Transverse colon (tissue), 4 donors: ENCODE results near the gene JSRP1. TPM values are rescaled to one million over a fixed set of nuclear protein-coding genes. Genes with fewer than 3 reads are reported as not detected.

ENCODE experiments used
- DNase-seq: peaks from one replicate; pipeline ENCODE4 v3.0.0-alpha.2; 2019
- H3K27ac ChIP-seq, 4 donors: fragments of 200-600 bp; sonication (generic); 2 replicates each; pipeline ENCODE4 v1.5.1; 2016 to 2018; ENCODE audit warnings: inconsistent platforms in 4 of 4
- H3K27me3 ChIP-seq: fragments of 200-600 bp; sonication (generic); 2 replicates; pipeline ENCODE4 v1.5.1; 2017; ENCODE audit warnings: inconsistent platforms
- H3K36me3 ChIP-seq, 4 donors: fragments of 200-600 bp; sonication (generic); 2 replicates each; pipeline ENCODE4 v1.5.1; 2017 to 2019; ENCODE audit warnings: inconsistent platforms in 4 of 4
- H3K4me1 ChIP-seq, 4 donors: fragments of 200-600 bp; sonication (generic); 2 replicates each; pipeline ENCODE4 v1.5.1; 2017 to 2020; ENCODE audit warnings: inconsistent platforms in 4 of 4
- H3K4me3 ChIP-seq, 4 donors: fragments of 200-600 bp; sonication (generic); 1 replicate in 1 of 4; 2 replicates in 3 of 4; pipeline versions ENCODE4 v1.5.1 to v1.6.1; 2017 to 2019; ENCODE audit warnings: inconsistent platforms in 4 of 4
- H3K9me3 ChIP-seq, 2 donors: fragments of 200-600 bp; sonication (generic); 2 replicates each; pipeline ENCODE4 v1.5.1; 2017 to 2019; ENCODE audit warnings: inconsistent platforms in 2 of 2
- EP300 ChIP-seq: sonication (generic); formaldehyde crosslinking; IDR thresholded peaks from one replicate; pipeline ENCODE4 v1.6.1; 2017; ENCODE audit warnings: antibody characterized with exemption, low read depth
- POLR2A ChIP-seq: fragments of 450-650 bp; IDR thresholded peaks from one replicate; pipeline ENCODE4 v1.6.1; 2016; ENCODE audit warnings: antibody characterized with exemption, mild to moderate bottlenecking, moderate library complexity
- POLR2AphosphoS5 ChIP-seq, 3 donors: sonication (generic); formaldehyde crosslinking; IDR thresholded peaks; one replicate each; pipeline ENCODE4 v1.6.1; 2016; ENCODE audit warnings: antibody characterized with exemption in 3 of 3
- WGBS, 2 donors: methylation state at CpG; one replicate each; pipeline ENCODE4 v1.1.5; 2018; ENCODE audit warnings: low coverage in 1 of 2; 5-methylcytosine and 5-hydroxymethylcytosine counted together
- in situ Hi-C, 4 donors: fragments of 200-750 bp; cut with MboI; loops; one replicate each; pipeline versions ENCODE4 v1.15.0 to v1.15.1; 2017; ENCODE audit warnings: low sequenced_read_pairs in 3 of 4, low pct_ligation_motif_present in 1 of 4, low pct_unique_long_range_greater_than_20kb in 1 of 4
- intact Hi-C: fragments of 100-400 bp; cut with DNase I; formaldehyde crosslinking; loops from one replicate; pipeline ENCODE4 v1.15.1; 2023; ENCODE audit warnings: low total_unique reads
- total RNA-seq, 4 donors: library from RNA; depleted of rRNA; stranded (reverse); fragments of >200 nt; gene quantifications; one replicate each; pipeline ENCODE4 v1.1.0, GENCODE V29; 2016
- TF ChIP-seq, protein P1 (sequence below), 5 experiments: fragments of 200-600 bp in 3 of 5; fragments of 450-650 bp in 2 of 5; sonication (generic) in 3 of 5; IDR thresholded peaks; 1 replicate in 2 of 5; 2 replicates in 3 of 5; pipeline ENCODE4 v1.5.1; 2016 to 2017; ENCODE audit warnings: antibody characterized with exemption in 5 of 5, inconsistent platforms in 3 of 5, mild to moderate bottlenecking in 2 of 5, moderate library complexity in 1 of 5

The JSRP1 gene
- total RNA-seq, 4 donors from 2014 or later: 5.6 TPM; not detected in 3

DNA sequence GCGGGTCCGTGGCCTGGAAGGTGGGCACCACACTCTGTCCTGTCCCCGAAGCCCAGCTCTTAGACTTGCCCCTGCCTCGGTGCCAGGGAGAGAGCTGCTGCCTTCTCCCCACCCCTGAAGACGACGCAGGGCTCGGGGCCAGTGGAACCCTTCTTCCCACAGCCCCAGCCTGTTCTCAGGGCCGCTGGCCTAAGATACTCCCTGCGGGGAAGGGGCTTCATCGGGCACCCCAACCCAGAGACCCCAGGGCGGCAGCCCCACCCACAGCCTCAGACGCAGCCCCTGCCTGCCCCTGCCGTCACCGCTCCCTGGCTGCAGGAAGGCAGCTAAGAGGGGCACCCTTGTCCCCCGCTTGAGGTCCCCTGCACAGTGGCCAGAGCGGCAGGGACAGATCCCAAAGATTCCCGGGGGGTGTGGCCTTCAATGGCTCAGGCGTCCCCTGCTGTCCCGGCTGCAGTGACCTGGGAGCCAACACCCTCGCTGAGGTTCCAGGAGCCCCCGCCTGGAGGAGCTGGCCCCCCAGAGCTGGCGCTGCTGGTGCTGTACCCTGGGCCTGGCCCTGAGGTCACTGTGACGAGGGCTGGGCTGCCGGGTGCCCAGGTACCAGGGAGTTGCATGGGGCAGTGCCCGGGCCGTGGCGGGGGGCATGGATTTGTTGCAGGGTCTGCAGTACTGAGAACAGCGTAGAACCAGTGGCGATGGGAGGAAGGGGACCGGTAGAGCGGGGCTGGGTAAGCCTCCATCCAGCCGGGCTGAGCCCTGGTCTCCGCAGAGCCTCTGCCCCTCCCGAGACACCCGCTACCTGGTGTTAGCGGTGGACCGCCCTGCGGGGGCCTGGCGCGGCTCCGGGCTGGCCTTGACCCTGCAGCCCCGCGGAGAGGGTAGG is 6.1 kb downstream of the JSRP1 start:
- 21% methylated on average over 36 of the region's 43 CpGs; no CpG with 5 or more reads in 1 of the 2 donors for WGBS, 2 donors
- peaks cover 0 to 30% (median 15%) of the 10 kb centered on the region in 4 donors for H3K36me3 ChIP-seq
- in situ Hi-C loops (loop anchor here in 1 of 4 donors (25.0 kb wide), 1 partner anchor 88 kb away; the partner anchor contains the start of genes AP3D1 and DOT1L), intact Hi-C loops (no loop called here)
- peaks cover 56% of the 10 kb centered on the region for H3K27me3 ChIP-seq
- H3K27ac ChIP-seq: no peak overlapping the region
- no peak overlapping the region for H3K4me3 ChIP-seq
- no peaks in the 10 kb centered on the region for H3K9me3 ChIP-seq
- no peak for DNase-seq
- TF ChIP-seq, protein P1, sequence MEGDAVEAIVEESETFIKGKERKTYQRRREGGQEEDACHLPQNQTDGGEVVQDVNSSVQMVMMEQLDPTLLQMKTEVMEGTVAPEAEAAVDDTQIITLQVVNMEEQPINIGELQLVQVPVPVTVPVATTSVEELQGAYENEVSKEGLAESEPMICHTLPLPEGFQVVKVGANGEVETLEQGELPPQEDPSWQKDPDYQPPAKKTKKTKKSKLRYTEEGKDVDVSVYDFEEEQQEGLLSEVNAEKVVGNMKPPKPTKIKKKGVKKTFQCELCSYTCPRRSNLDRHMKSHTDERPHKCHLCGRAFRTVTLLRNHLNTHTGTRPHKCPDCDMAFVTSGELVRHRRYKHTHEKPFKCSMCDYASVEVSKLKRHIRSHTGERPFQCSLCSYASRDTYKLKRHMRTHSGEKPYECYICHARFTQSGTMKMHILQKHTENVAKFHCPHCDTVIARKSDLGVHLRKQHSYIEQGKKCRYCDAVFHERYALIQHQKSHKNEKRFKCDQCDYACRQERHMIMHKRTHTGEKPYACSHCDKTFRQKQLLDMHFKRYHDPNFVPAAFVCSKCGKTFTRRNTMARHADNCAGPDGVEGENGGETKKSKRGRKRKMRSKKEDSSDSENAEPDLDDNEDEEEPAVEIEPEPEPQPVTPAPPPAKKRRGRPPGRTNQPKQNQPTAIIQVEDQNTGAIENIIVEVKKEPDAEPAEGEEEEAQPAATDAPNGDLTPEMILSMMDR (IDR thresholded peaks at IDR 0.05): no peak
- peak in 1 of 3 donors; percentile 17 for TF ChIP-seq POLR2AphosphoS5 (IDR thresholded peaks at IDR 0.05)
- peaks cover 9 to 38% (median 38%) of the 10 kb centered on the region in 4 donors for H3K4me1 ChIP-seq

DNA sequence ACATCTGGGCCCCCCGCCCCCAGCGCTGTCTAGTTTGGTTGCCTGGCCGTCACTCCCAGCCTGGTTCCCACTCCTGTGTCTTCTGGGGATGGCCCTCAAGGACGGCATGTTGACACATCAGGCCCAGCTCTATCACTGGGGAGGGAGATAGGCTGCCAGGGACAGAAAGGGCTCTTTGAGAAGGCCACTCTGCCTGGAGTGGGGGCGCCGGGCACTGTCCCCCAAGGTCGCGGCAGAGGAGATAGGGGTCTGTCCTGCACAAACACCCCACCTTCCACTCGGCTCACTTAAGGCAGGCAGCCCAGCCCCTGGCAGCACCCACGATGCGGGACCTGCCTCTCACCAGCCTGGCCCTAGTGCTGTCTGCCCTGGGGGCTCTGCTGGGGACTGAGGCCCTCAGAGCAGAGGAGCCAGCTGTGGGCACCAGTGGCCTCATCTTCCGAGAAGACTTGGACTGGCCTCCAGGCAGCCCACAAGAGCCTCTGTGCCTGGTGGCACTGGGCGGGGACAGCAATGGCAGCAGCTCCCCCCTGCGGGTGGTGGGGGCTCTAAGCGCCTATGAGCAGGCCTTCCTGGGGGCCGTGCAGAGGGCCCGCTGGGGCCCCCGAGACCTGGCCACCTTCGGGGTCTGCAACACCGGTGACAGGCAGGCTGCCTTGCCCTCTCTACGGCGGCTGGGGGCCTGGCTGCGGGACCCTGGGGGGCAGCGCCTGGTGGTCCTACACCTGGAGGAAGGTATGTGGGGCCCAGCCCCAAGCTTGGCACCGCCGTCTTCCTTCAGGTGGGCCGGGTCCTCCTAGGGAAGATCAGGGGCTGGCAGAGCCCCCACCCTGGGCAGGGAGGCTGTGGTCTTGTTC is 7.0 kb downstream of the JSRP1 start, which contains the start of gene AMH:
Gene AMH, plus strand, starts transcription at position 314 of the 857 bp plus-strand sequence. Its CDS starts 10 bp downstream, at position 324.
- H3K27ac ChIP-seq: no peak within 1 kb of the TSS
- no peak for DNase-seq
- TF ChIP-seq POLR2A: no peak
- no peak for TF ChIP-seq EP300
- TF ChIP-seq, protein P1 (IDR thresholded peaks at IDR 0.05): no peak
- TF ChIP-seq POLR2AphosphoS5 (IDR thresholded peaks at IDR 0.05): no peak
- WGBS, 2 donors: 74% methylated on average over 15 of the region's 27 CpGs; no CpG with 5 or more reads in 1 of the 2 donors
- no peak within 1 kb of the TSS for H3K4me3 ChIP-seq
- H3K9me3 ChIP-seq: no peaks in the 10 kb centered on the region
- peaks cover 9 to 38% (median 38%) of the 10 kb centered on the region in 4 donors for H3K4me1 ChIP-seq
- H3K27me3 ChIP-seq: peaks cover 53% of the 10 kb centered on the region
- intact Hi-C loops: no loop called here
- peaks cover 0 to 39% (median 20%) of the 10 kb centered on the region in 4 donors for H3K36me3 ChIP-seq
- in situ Hi-C loops: no loop called here

DNA sequence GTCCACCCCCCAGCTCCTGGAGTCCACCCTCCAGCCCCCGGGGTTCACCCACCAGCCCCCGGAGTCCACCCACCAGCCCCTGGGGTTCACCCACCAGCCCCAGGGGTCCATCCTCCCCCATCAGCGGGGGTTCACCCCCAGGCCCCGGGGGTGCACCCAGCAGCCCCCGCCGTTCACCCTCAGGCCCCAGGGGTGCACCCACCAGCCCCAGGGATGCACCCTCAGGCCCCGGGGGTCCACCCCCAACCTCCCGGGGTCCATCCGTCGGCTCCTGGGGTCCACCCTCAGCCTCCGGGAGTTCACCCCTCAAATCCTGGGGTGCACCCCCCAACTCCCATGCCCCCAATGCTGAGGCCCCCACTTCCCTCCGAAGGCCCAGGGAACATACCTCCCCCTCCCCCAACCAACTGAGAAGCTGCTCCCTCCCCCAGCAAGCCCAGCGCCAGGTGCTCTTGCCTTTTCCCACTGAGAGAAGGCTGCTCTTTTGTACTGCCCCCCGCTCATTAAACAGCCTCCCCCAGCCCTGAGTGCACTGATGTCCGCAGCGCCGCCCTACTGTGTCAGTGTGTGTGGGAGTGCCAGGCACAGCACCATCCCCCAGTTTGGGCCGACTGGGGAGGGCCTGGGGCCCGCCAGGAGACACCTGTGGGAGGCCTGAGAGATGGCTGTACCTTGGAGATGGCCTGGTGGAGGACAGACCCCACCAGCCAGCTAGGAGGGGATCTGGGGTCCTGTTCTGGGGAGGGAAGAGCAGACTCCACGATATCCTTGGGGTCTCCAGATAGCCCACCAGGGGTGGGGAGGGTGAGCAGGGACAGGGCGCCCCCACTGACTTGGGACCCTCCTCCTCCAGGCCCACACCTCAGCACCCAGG is 7.8 kb downstream of the JSRP1 start:
- no peak overlapping the region for H3K27ac ChIP-seq
- intact Hi-C loops (no loop called here), in situ Hi-C loops (no loop called here)
- peaks cover 0 to 48% (median 24%) of the 10 kb centered on the region in 4 donors for H3K36me3 ChIP-seq
- H3K9me3 ChIP-seq: no peaks in the 10 kb centered on the region
- peaks cover 44% of the 10 kb centered on the region for H3K27me3 ChIP-seq
- H3K4me1 ChIP-seq: peaks cover 9 to 38% (median 37%) of the 10 kb centered on the region in 4 donors
- H3K4me3 ChIP-seq: no peak overlapping the region
- TF ChIP-seq EP300: no peak
- no peak for TF ChIP-seq POLR2A
- TF ChIP-seq POLR2AphosphoS5 (IDR thresholded peaks at IDR 0.05): no peak
- TF ChIP-seq, protein P1 (IDR thresholded peaks at IDR 0.05): no peak
- no peak for DNase-seq
- 83% methylated on average over 15 of the region's 21 CpGs; no CpG with 5 or more reads in 1 of the 2 donors for WGBS, 2 donors
